ENCODE measurements around the gene DOCK6.
"Not testable (repeated sequence)": the region's sequence is repeated elsewhere in the genome, so short reads cannot be mapped to it uniquely, and the experiment has no call there.

DOCK6 gene

DNA sequence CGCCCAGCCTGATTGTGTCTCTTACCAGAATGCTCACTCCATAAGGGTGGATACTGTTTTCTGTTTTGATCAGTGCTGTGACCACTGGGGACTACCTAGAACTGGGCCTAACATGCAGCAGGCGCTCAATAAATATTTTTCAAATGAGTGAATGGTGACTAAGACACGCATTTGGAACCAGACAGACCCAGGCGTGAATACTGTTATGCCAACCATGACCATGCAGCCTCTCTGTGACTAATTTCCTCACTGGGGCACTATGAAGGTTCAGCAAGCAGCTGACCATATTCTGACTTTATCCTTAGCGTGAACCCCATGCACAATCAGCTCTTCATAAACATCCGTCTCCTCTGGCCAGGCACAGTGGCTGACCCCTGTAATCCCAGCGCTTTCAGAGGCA is 93.8 kb downstream of the DOCK6 start:
- no peak for DNase-seq

GRCh38 chr19:11166281-11167142 is 95.8 kb downstream of the DOCK6 start:
- no peak for DNase-seq

DNA sequence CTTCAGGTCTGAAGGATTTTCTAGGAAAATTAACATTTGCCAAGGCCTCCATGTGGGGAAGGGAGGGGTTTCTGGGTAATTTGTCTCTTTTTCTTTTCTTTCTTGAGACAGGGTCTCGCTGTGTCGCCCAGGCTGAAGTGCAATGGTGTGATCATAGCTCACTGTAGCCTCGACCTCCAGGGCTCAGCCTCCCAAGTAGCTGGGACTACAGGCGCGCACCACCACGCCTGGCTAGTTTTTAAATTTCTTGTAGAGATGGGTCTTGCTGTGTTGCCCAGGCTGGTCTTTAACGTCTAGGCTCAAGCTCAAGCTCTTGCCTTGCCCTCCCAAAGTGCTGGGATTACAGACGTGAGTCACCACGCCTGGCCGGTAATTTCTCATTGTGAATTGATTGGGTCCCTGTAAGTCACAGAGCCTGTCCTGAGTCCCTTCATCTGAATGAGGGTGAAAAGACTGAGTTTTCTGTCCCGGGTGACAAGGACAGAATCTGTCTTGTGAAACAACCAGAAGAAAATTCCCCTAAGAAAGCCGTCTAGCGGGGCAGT is 96.8 kb downstream of the DOCK6 start:
- DNase-seq = no peak

DNA sequence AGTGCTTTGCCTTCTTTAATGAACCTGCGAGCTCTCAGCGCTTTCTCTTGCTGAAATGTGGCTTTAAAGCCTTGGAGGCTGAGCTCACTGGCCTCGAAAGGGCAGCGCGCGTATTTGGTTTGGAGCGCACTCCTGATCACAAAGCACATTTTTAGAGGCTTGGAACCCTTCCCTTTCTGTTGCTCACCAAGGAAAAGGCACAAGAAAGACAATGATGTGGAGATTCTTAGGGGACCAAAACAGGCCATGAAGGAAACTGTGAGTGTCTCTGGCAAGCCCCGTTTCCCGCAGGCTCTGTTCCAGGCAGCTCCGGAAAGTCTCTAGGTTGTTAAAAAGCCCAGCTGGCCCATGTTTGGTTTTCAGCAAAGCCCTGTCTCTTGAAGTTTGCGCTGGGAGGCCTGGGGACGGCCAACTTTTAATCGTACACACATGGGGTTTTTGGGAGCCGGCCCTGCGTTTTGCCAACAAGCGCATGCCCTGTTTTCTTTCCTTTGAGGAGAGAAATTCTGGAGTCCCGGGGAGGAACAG is 97.4 kb downstream of the DOCK6 start:
- no peak for DNase-seq

DNA sequence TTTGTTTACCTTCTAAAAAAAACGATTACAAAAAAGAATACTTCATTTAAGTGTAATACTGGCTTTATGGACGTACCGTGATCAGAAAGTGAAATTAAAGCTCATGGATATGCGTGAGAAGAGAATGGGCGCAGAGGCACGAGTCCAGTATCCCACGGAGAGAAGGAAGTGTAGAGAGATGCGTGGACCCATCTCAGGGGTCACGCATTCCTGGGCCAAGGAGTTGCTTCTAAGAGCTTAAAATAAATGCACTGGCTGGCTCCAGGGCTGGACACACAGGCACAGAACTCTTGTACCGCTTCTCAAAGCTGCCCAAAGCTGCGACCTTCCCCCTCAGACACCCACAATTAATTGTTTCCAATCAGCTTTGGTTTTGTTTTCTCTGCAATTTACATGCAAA is 98.0 kb downstream of the DOCK6 start:
- DNase-seq = no peak

GRCh38 chr19:11160440-11160768 is 101.9 kb downstream of the DOCK6 start:
- not testable (repeated sequence) for DNase-seq

- no peak for DNase-seq
Observed at GRCh38 chr19:11159598-11160439, 102.5 kb downstream of the DOCK6 start.

DNA sequence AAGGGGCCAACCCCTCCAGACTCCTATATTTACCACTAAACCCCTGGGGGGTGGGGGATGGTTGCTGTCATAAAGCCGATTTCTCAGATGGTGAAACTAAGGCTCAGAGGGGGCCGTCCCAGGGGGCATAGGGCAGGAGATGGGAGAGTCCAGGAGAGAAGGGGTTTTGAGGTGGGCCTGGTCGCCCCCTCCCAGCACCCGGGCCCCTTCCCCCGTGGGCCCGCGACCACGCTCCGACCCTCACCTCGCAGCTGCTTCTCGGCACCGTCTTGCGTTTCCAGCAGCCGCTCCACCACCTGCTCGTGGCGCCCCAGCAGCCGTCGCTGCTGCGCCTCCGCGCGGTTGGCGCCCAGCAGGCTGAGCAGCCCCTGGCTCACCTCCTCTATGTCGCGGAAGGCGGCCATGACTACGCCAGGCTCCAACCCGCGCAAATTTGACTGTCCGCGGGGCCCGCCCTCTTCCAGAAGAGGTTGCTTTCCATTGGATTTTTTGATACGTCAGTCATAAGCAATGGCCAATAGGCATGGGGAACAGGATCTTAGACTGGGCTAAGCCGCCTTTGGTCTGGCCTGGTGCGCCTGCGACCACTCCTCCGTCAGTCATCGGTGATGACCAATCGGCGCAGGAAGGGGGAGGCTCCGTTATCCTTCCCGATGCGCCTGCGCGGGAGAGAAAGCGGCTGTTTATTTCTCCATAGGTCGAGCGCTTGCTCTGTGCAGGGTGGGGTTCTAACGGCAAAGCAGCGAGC is 106.8 kb downstream of the DOCK6 start, which contains the start of gene SPC24:
Gene SPC24 (minus strand): TSS at position 410 of the 748 bp plus-strand sequence. CDS start 6 bp downstream, at position 404.
- peak; percentile 78 to 98 (median 83) for DNase-seq

DNA sequence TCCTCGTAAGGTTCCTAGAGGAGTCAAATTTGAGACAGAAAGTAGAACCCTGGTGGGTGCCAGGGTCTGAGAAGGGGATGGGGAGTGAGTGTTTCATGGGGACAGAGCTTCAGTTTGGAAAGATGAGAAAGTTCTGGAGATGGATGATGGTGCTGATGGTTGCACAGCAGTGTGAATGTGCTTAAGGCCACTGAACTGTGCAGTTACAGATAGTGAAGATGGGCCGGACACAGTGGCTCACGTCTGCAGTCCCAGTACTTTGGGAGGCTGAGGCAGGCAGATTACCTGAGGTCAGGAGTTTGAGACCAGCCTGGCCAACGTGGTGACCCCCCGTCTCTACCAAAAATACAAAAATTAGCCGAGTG is 107.7 kb downstream of the DOCK6 start:
- no peak for DNase-seq

GRCh38 chr19:11152318-11153062 is 109.8 kb downstream of the DOCK6 start:
- no peak for DNase-seq

GRCh38 chr19:11151181-11151580 is 111.1 kb downstream of the DOCK6 start:
- DNase-seq = no peak

Data from T-helper 1 cell (primary cell).